Bronchial epithelial cell (primary cell): ENCODE measurements around the gene NRDE2. TPM values are rescaled to one million over a fixed set of nuclear protein-coding genes. Genes with fewer than 3 reads are reported as not detected.

ENCODE experiments used
- DNase-seq: peaks from one replicate; pipeline ENCODE4 v3.0.0-alpha.2; 2010; ENCODE audit warnings: low read depth
- FAIRE-seq: peaks from 2 replicates; lab custom pipeline; 2011; peaks lifted over from hg19 to GRCh38; lab: Jason Lieb, UNC
- H3K27me3 ChIP-seq: 2 replicates; pipeline ENCODE4 v1.5.1; 2011; ENCODE audit warnings: low read length; ENCODE audit not compliant: control insufficient read depth, insufficient read depth
- H3K36me3 ChIP-seq: 2 replicates; pipeline ENCODE4 v1.5.1; 2011; ENCODE audit warnings: low read length; ENCODE audit not compliant: control insufficient read depth, insufficient read depth
- H3K4me3 ChIP-seq: 2 replicates; pipeline ENCODE4 v1.5.1; 2011; ENCODE audit warnings: mild to moderate bottlenecking, low read depth, low read length, control low read depth
- CTCF ChIP-seq: IDR thresholded peaks from 2 replicates; pipeline ENCODE4 v1.5.1; 2011; ENCODE audit warnings: mild to moderate bottlenecking, moderate library complexity, low read length, control low read depth, inconsistent platforms; ENCODE audit not compliant: insufficient read depth, severe bottlenecking
- total RNA-seq: library from RNA; depleted of rRNA; stranded (reverse); fragments of >200 nt; gene quantifications from 2 replicates; pipeline ENCODE4 v1.2.1, GENCODE V29; 2014

Gene NRDE2
- total RNA-seq, 1 donor from 2014 or later, result 6.1 TPM

GRCh38 chr14:90375934-90376333 lies 44.2 kb upstream of the NRDE2 start:
- FAIRE-seq (no peak), DNase-seq (peak; percentile 95)
- TF ChIP-seq CTCF, result no peak

GRCh38 chr14:90374813-90375212 lies 43.1 kb upstream of the NRDE2 start:
- H3K4me3 ChIP-seq, result no peak overlapping the region
- H3K36me3 ChIP-seq, result no peaks in the 10 kb centered on the region
- TF ChIP-seq CTCF, result no peak
- no peaks in the 10 kb centered on the region for H3K27me3 ChIP-seq
- FAIRE-seq (no peak), DNase-seq (no peak)

More at GRCh38 chr14:90375934-90376333, 44.2 kb upstream of the NRDE2 start:
- H3K4me3 ChIP-seq, result no peak overlapping the region
- H3K36me3 ChIP-seq, result no peaks in the 10 kb centered on the region
- H3K27me3 ChIP-seq, result no peaks in the 10 kb centered on the region

GRCh38 chr14:90373887-90374286 lies 42.1 kb upstream of the NRDE2 start:
- Histone ChIP-seq H3K36me3 (no peaks in the 10 kb centered on the region), H3K4me3 (no peak overlapping the region), H3K27me3 (no peaks in the 10 kb centered on the region)
- no peak for TF ChIP-seq CTCF
- FAIRE-seq (no peak), DNase-seq (no peak)

GRCh38 chr14:90368946-90369721 lies 37.4 kb upstream of the NRDE2 start:
- no peak for TF ChIP-seq CTCF
- H3K4me3 ChIP-seq, result no peak overlapping the region
- no peaks in the 10 kb centered on the region for H3K36me3 ChIP-seq
- FAIRE-seq (no peak), DNase-seq (peak; percentile 51)
- no peaks in the 10 kb centered on the region for H3K27me3 ChIP-seq

- TF ChIP-seq CTCF, result no peak
- no peak for FAIRE-seq
- Histone ChIP-seq H3K36me3 (no peaks in the 10 kb centered on the region), H3K4me3 (no peak overlapping the region), H3K27me3 (no peaks in the 10 kb centered on the region)
- DNase-seq, result peak; percentile 15
Observed at GRCh38 chr14:90362558-90362896, 30.8 kb upstream of the NRDE2 start.
